Osteoblast (primary cell): ENCODE measurements around the gene TUBB. TPM values are rescaled to one million over a fixed set of nuclear protein-coding genes. Genes with fewer than 3 reads are reported as not detected.

Source experiments
- DNase-seq: peaks from one replicate; pipeline ENCODE4 v3.0.0; 2011; ENCODE audit warnings: low spot score, mixed read lengths; ENCODE audit not compliant: insufficient read length; ENCODE audit errors: missing footprints
- H2AFZ ChIP-seq: 2 replicates; pipeline ENCODE4 v1.6.0; 2011; ENCODE audit warnings: mild to moderate bottlenecking, low read length
- H3K27ac ChIP-seq: 2 replicates; pipeline ENCODE4 v1.5.1; 2011; ENCODE audit warnings: mild to moderate bottlenecking, low read depth, low read length, moderate library complexity
- H3K27me3 ChIP-seq: 2 replicates; pipeline ENCODE4 v1.6.0; 2012; ENCODE audit warnings: mild to moderate bottlenecking, control low read depth, inconsistent platforms, low read length, moderate library complexity; ENCODE audit not compliant: insufficient read depth
- H3K36me3 ChIP-seq: 2 replicates; pipeline ENCODE4 v1.5.1; 2011; ENCODE audit warnings: mild to moderate bottlenecking, low read length, control low read depth, moderate library complexity; ENCODE audit not compliant: insufficient read depth
- H3K4me1 ChIP-seq: 2 replicates; pipeline ENCODE4 v1.5.1; 2011; ENCODE audit warnings: mild to moderate bottlenecking, low read length, control low read depth, moderate library complexity; ENCODE audit not compliant: insufficient read depth
- H3K4me2 ChIP-seq: 2 replicates; pipeline ENCODE4 v1.6.0; 2011; ENCODE audit warnings: mild to moderate bottlenecking, low read length; ENCODE audit not compliant: insufficient read depth
- H3K4me3 ChIP-seq: fragments of 200-600 bp; sonication (generic); 3 replicates; pipeline ENCODE4 v1.5.1; 2012; ENCODE audit warnings: mild to moderate bottlenecking, low read length, inconsistent platforms; ENCODE audit not compliant: insufficient read depth
- H3K79me2 ChIP-seq: 2 replicates; pipeline ENCODE4 v1.6.0; 2012; ENCODE audit warnings: mild to moderate bottlenecking, low read length, control low read depth, inconsistent platforms; ENCODE audit not compliant: insufficient read depth
- H3K9me3 ChIP-seq: 2 replicates; pipeline ENCODE4 v1.5.1; 2011; ENCODE audit warnings: low read depth, low read length, control low read depth
- H4K20me1 ChIP-seq: 2 replicates; pipeline ENCODE4 v1.6.0; 2012; ENCODE audit warnings: mild to moderate bottlenecking, low read length, control low read depth; ENCODE audit not compliant: insufficient read depth
- total RNA-seq: library from RNA; depleted of rRNA; stranded (reverse); fragments of >200 nt; gene quantifications from 2 replicates; pipeline ENCODE4 v1.2.3, GENCODE V29; 2012
- TF ChIP-seq, protein P1 (sequence below): IDR thresholded peaks from 2 replicates; pipeline ENCODE4 v1.5.1; 2011; ENCODE audit warnings: mild to moderate bottlenecking, low read depth, low read length, moderate library complexity; ENCODE audit errors: extremely low read depth

TUBB gene
- total RNA-seq, 1 donor = 509 TPM

DNA sequence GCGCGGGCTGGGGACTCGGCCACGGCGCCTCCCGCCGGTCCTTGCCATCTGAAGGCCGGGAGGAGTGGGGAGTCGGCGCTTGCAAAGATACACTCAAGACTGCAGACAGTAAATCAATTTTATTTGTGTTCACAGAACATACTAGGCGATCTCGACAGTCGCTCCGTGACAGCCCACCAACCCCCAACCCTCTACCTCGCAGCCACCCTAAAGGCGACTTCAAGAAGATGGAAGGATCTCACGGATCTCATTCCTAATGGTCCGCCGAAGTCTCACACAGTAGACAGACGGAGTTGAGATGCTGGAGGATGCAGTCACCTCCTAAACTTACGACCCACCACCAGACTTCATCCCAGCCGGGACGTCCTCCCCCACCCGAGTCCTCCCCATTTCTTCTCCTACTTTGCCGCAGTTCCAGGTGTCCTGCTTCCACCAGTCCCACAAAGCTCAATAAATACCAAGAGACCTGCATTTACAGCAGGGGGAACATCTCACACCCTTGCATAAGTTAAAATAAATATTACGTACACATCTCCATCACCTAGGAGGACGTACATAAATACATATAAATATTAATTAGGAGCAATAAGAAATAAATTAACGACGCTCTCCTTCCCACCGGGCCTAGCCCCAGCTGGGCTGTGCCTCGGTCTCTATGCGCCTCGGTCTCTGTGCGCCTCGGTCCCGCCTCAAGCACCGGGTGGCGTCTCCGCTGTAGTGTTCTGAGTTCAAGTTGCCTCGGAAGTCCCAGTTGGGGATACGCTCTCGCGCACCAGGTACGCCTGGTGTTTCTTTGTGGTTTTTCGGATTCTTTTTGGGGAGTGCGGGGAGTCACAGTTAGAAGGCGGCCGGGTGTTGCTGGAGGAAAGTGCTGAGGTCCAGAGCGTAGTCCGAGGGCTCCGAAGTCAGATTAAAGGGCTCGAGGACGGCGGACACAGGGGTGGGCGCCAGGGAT is 23.2 kb downstream of the TUBB start:
- peaks cover 31% of the 10 kb centered on the region for H3K4me1 ChIP-seq
- H3K36me3 ChIP-seq = peaks cover 30% of the 10 kb centered on the region
- TF ChIP-seq, protein P1, sequence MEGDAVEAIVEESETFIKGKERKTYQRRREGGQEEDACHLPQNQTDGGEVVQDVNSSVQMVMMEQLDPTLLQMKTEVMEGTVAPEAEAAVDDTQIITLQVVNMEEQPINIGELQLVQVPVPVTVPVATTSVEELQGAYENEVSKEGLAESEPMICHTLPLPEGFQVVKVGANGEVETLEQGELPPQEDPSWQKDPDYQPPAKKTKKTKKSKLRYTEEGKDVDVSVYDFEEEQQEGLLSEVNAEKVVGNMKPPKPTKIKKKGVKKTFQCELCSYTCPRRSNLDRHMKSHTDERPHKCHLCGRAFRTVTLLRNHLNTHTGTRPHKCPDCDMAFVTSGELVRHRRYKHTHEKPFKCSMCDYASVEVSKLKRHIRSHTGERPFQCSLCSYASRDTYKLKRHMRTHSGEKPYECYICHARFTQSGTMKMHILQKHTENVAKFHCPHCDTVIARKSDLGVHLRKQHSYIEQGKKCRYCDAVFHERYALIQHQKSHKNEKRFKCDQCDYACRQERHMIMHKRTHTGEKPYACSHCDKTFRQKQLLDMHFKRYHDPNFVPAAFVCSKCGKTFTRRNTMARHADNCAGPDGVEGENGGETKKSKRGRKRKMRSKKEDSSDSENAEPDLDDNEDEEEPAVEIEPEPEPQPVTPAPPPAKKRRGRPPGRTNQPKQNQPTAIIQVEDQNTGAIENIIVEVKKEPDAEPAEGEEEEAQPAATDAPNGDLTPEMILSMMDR = no peak
- H3K27ac ChIP-seq = peak overlapping the region; percentile 97
- peak overlapping the region; percentile 89 for H3K4me3 ChIP-seq
- H3K27me3 ChIP-seq = no peaks in the 10 kb centered on the region
- H3K4me2 ChIP-seq = peak overlapping the region; percentile 82
- H3K79me2 ChIP-seq = peaks cover 47% of the 10 kb centered on the region
- no peaks in the 10 kb centered on the region for H3K9me3 ChIP-seq
- H4K20me1 ChIP-seq = peaks cover 11% of the 10 kb centered on the region
- H2AFZ ChIP-seq = no peak overlapping the region
- DNase-seq = peak; percentile 58

DNA sequence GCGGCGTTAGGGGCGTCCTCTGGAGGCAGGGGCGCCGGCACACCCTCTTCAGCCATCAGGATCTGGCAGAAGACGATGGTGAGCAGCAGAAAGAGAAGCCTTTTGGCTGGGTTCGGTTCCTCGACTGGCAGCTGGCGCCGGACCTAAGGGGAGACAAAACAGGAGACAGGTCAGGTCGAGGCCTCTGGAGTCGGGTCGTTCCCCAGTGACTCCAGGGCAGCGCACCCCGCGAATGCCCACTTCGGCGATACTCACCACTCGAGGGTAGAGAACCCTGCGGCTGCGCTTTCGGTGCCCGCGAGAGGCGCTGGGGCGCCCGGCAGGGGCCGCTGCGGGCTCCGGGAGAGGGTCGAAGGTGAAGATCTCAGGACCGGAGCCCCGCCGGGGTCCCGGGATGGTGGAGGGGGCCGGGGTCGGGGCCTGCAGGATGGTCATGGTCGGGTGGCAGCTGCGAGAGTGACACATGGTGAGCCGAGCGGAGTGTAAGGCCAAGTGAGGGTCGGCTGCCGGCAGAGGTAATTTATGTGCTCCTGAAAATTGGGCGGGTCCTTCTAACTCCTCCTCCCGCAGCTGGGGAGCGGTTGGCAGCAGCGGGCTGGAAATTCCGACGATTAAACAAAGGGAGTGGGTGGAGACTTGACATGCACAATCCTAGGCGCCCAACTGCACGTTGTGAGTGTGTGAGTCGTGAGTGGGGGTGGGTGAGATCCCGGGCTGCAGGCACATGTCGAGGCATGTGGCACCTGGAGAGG is 24.1 kb downstream of the TUBB start, which contains the start of gene IER3:
Gene IER3, minus strand, starts transcription at position 494 of the 752 bp plus-strand sequence. Its CDS starts 29 bp downstream, at position 465.
- Histone ChIP-seq H3K4me1 (peaks cover 39% of the 10 kb centered on the region), H2AFZ (no peak within 1 kb of the TSS), H4K20me1 (peaks cover 11% of the 10 kb centered on the region), H3K36me3 (peaks cover 22% of the 10 kb centered on the region), H3K79me2 (peaks cover 40% of the 10 kb centered on the region), H3K27ac (peak within 1 kb of the TSS; percentile 97), H3K9me3 (no peaks in the 10 kb centered on the region), H3K4me2 (peak within 1 kb of the TSS; percentile 82), H3K27me3 (no peaks in the 10 kb centered on the region), H3K4me3 (peak within 1 kb of the TSS; percentile 89)
- TF ChIP-seq, protein P1 = peak; percentile 58
- peak; percentile 90 for DNase-seq

DNA sequence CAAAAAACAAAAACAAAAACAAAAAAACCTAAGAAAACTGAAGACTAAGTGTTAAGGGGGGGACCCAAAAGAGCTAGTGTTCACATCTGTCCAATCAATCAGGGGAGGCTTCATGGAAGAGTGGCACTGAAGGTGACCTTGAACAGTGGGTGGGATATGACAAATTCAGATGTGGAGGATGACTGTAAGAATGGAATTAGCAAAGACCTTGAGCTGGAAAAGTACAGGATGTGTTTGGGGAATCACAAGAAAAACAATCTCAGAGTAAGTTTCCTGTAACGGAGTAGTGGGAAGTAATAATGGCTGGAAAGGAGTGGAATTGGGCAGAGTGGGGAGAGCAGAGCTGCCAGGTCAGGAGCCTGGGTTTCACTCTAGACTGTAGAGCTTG is 27.1 kb downstream of the TUBB start:
- peaks cover 11% of the 10 kb centered on the region for H4K20me1 ChIP-seq
- peak; percentile 65 for DNase-seq
- H3K4me2 ChIP-seq = no peak overlapping the region
- H3K27me3 ChIP-seq = no peaks in the 10 kb centered on the region
- H3K27ac ChIP-seq = peak overlapping the region; percentile 89
- H3K9me3 ChIP-seq = no peaks in the 10 kb centered on the region
- no peak overlapping the region for H3K4me3 ChIP-seq
- H3K4me1 ChIP-seq = peaks cover 38% of the 10 kb centered on the region
- H2AFZ ChIP-seq = peak overlapping the region; percentile 49
- peaks cover 14% of the 10 kb centered on the region for H3K79me2 ChIP-seq
- peaks cover 6% of the 10 kb centered on the region for H3K36me3 ChIP-seq
- TF ChIP-seq, protein P1 = no peak
